ENCODE measurements around the gene DOCK11.

DOCK11 gene

GRCh38 chrX:118717678-118718391, 222.2 kb downstream of the DOCK11 start:
- H3K4me3 ChIP-seq (ENCODE audit: low read length, poor library complexity, severe bottlenecking), result no peak overlapping the region
- no peaks in the 10 kb centered on the region for H3K79me2 ChIP-seq (ENCODE audit: insufficient read depth, low read length)
- no peaks in the 10 kb centered on the region for H3K36me3 ChIP-seq (ENCODE audit: insufficient read depth, low read length)
- no peaks in the 10 kb centered on the region for H4K20me1 ChIP-seq (ENCODE audit: insufficient read depth, low read length, poor library complexity, severe bottlenecking)
- H3K9ac ChIP-seq (ENCODE audit: low read depth, low read length, poor library complexity, severe bottlenecking), result no peak overlapping the region
- no peak overlapping the region for H3K4me2 ChIP-seq (ENCODE audit: low read depth, low read length, poor library complexity, severe bottlenecking)
- no peak for TF ChIP-seq EZH2phosphoT487 (IDR thresholded peaks at IDR 0.05; ENCODE audit: borderline replicate concordance)
- TF ChIP-seq, protein P1, sequence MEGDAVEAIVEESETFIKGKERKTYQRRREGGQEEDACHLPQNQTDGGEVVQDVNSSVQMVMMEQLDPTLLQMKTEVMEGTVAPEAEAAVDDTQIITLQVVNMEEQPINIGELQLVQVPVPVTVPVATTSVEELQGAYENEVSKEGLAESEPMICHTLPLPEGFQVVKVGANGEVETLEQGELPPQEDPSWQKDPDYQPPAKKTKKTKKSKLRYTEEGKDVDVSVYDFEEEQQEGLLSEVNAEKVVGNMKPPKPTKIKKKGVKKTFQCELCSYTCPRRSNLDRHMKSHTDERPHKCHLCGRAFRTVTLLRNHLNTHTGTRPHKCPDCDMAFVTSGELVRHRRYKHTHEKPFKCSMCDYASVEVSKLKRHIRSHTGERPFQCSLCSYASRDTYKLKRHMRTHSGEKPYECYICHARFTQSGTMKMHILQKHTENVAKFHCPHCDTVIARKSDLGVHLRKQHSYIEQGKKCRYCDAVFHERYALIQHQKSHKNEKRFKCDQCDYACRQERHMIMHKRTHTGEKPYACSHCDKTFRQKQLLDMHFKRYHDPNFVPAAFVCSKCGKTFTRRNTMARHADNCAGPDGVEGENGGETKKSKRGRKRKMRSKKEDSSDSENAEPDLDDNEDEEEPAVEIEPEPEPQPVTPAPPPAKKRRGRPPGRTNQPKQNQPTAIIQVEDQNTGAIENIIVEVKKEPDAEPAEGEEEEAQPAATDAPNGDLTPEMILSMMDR (conservative IDR thresholded peaks at IDR 0.05; ENCODE audit: low read length), result no peak
- H3K9me2 ChIP-seq (replicated peaks; ENCODE audit: low read depth, low read length), result no peaks in the 10 kb centered on the region
- H3F3A ChIP-seq (ENCODE audit: low read depth), result no peaks in the 10 kb centered on the region
- no peaks in the 10 kb centered on the region for H3K27me3 ChIP-seq (ENCODE audit: insufficient read depth, low read length, poor library complexity, severe bottlenecking)
- H3K4me1 ChIP-seq (ENCODE audit: insufficient read depth, low read length, poor library complexity, severe bottlenecking), result no peaks in the 10 kb centered on the region
- H3K9me3 ChIP-seq (ENCODE audit: insufficient read depth, low read depth, low read length), result no peaks in the 10 kb centered on the region
- no peak overlapping the region for H2AFZ ChIP-seq (ENCODE audit: low read length)

DNA sequence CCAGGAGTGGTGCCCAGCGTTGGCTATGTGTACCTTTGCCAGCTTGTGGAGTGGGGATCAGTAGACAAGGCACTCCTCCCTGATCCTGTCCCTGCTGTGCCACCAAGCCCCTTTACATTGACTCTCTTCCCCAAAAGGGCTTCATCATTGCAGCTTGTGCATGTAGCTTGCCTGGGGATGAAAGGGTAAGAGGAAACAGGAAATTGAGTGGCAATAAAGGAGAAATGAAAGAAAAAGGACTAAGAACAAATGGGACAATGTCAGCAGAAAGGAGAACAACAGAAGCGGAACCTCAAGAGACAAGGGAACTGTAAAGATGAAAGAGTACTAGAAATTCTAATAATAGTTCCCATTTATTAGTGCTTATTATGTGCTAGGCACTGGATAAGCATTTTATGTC, 223.1 kb downstream of the DOCK11 start:
- no peak overlapping the region for H3K4me2 ChIP-seq (ENCODE audit: low read depth, low read length, poor library complexity, severe bottlenecking)
- H3K79me2 ChIP-seq (ENCODE audit: insufficient read depth, low read length), result no peaks in the 10 kb centered on the region
- H3K9me3 ChIP-seq (ENCODE audit: insufficient read depth, low read depth, low read length), result no peaks in the 10 kb centered on the region
- TF ChIP-seq, protein P1 (conservative IDR thresholded peaks at IDR 0.05; ENCODE audit: low read length), result no peak
- H2AFZ ChIP-seq (ENCODE audit: low read length), result no peak overlapping the region
- no peak overlapping the region for H3K9ac ChIP-seq (ENCODE audit: low read depth, low read length, poor library complexity, severe bottlenecking)
- H4K20me1 ChIP-seq (ENCODE audit: insufficient read depth, low read length, poor library complexity, severe bottlenecking), result no peaks in the 10 kb centered on the region
- no peaks in the 10 kb centered on the region for H3K4me1 ChIP-seq (ENCODE audit: insufficient read depth, low read length, poor library complexity, severe bottlenecking)
- no peaks in the 10 kb centered on the region for H3F3A ChIP-seq (ENCODE audit: low read depth)
- H3K27me3 ChIP-seq (ENCODE audit: insufficient read depth, low read length, poor library complexity, severe bottlenecking), result no peaks in the 10 kb centered on the region
- H3K36me3 ChIP-seq (ENCODE audit: insufficient read depth, low read length), result no peaks in the 10 kb centered on the region
- H3K4me3 ChIP-seq (ENCODE audit: low read length, poor library complexity, severe bottlenecking), result no peak overlapping the region
- no peaks in the 10 kb centered on the region for H3K9me2 ChIP-seq (replicated peaks; ENCODE audit: low read depth, low read length)

DNA sequence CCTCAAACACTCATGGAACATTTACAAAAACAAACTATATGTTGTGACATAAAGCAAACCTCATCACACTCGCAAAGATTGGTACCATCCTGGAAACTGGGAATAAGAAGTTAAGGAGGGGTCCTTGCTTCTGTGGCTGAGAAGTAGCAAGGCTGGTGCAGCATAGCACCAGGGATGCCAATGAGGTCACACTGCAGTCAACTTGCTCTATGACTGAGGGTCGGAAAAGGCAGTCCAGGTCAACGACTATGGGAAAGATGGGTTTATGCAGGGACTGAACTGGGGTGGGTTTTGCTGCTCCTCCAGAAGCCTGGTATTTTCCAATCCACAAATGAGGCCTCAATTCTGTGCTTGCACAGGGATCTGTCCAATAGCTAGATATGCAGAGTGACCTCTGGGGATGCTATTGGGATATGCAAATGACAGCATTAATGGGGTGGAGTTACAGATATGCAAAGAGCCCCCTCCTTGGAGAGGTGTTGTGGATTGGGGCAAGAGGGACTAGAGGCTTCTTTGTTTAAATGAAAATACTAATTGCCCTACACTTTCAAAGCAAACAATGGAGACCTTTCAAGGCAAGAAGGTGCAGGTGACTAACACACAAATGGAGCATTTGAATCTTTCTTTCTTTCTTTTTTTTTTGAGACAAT, 224.6 kb downstream of the DOCK11 start:
- H3K79me2 ChIP-seq (ENCODE audit: insufficient read depth, low read length), result no peaks in the 10 kb centered on the region
- H3K4me3 ChIP-seq (ENCODE audit: low read length, poor library complexity, severe bottlenecking), result no peak overlapping the region
- H2AFZ ChIP-seq (ENCODE audit: low read length), result no peak overlapping the region
- no peaks in the 10 kb centered on the region for H3F3A ChIP-seq (ENCODE audit: low read depth)
- no peaks in the 10 kb centered on the region for H3K9me3 ChIP-seq (ENCODE audit: insufficient read depth, low read depth, low read length)
- H3K4me1 ChIP-seq (ENCODE audit: insufficient read depth, low read length, poor library complexity, severe bottlenecking), result no peaks in the 10 kb centered on the region
- TF ChIP-seq EZH2phosphoT487 (IDR thresholded peaks at IDR 0.05; ENCODE audit: borderline replicate concordance), result no peak
- TF ChIP-seq, protein P1 (conservative IDR thresholded peaks at IDR 0.05; ENCODE audit: low read length), result no peak
- no peaks in the 10 kb centered on the region for H4K20me1 ChIP-seq (ENCODE audit: insufficient read depth, low read length, poor library complexity, severe bottlenecking)
- no peak overlapping the region for H3K9ac ChIP-seq (ENCODE audit: low read depth, low read length, poor library complexity, severe bottlenecking)
- H3K4me2 ChIP-seq (ENCODE audit: low read depth, low read length, poor library complexity, severe bottlenecking), result no peak overlapping the region
- H3K36me3 ChIP-seq (ENCODE audit: insufficient read depth, low read length), result no peaks in the 10 kb centered on the region
- no peaks in the 10 kb centered on the region for H3K27me3 ChIP-seq (ENCODE audit: insufficient read depth, low read length, poor library complexity, severe bottlenecking)
- H3K9me2 ChIP-seq (replicated peaks; ENCODE audit: low read depth, low read length), result no peaks in the 10 kb centered on the region
